Measurements from ENCODE around the gene TRMT112.

Gene TRMT112

GRCh38 chr11:64303109-64304031 lies 14.0 kb downstream of the TRMT112 start:
- Histone ChIP-seq H3K4me3 (ENCODE audit: low read depth in 1 of 5, low read length in 5 of 5) (peak overlapping the region in 1 of 5 donors; percentile 75), H3K27me3 (ENCODE audit: control insufficient read depth in 5 of 5, insufficient read depth in 4 of 5, low read length in 5 of 5) (peaks cover under 1 to 13% (median 10%) of the 10 kb centered on the region in 5 donors), H3K9ac (ENCODE audit: low read length in 5 of 5) (peak overlapping the region in 1 of 5 donors; percentile 65), H3K4me1 (ENCODE audit: control insufficient read depth in 5 of 5, insufficient read depth in 5 of 5, low read length in 5 of 5) (peaks cover 2 to 58% (median 49%) of the 10 kb centered on the region in 5 donors), H3K27ac (ENCODE audit: low read depth, low read length) (no peak overlapping the region), H3K36me3 (ENCODE audit: control insufficient read depth in 5 of 5, insufficient read depth in 5 of 5, low read length in 5 of 5) (peaks cover 0 to 8% (median 3%) of the 10 kb centered on the region in 5 donors), H3K9me3 (ENCODE audit: control insufficient read depth in 5 of 5, low read length in 5 of 5) (no peaks in the 10 kb centered on the region)

- H3K9ac ChIP-seq (ENCODE audit: low read length in 5 of 5) = peak within 1 kb of the TSS in 3 of 5 donors; percentile 40 to 68 (median 53)
- H3K9me3 ChIP-seq (ENCODE audit: control insufficient read depth in 5 of 5, low read length in 5 of 5) = no peaks in the 10 kb centered on the region
- H3K4me3 ChIP-seq (ENCODE audit: low read depth in 1 of 5, low read length in 5 of 5) = peak within 1 kb of the TSS; percentile 40 to 58 (median 54)
- no peak within 1 kb of the TSS for H3K27ac ChIP-seq (ENCODE audit: low read depth, low read length)
- peaks cover 0 to 45% (median 32%) of the 10 kb centered on the region in 5 donors for H3K4me1 ChIP-seq (ENCODE audit: control insufficient read depth in 5 of 5, insufficient read depth in 5 of 5, low read length in 5 of 5)
- H3K27me3 ChIP-seq (ENCODE audit: control insufficient read depth in 5 of 5, insufficient read depth in 4 of 5, low read length in 5 of 5) = peaks cover 28 to 43% (median 36%) of the 10 kb centered on the region in 5 donors
- H3K36me3 ChIP-seq (ENCODE audit: control insufficient read depth in 5 of 5, insufficient read depth in 5 of 5, low read length in 5 of 5) = no peaks in the 10 kb centered on the region
Observed at GRCh38 chr11:64299847-64300648, 17.3 kb downstream of the TRMT112 start, which contains the start of gene CATSPERZ. Gene CATSPERZ, plus strand, starts transcription at chr11:64300358. Its CDS starts 53 bp downstream, at chr11:64300411.

- Histone ChIP-seq H3K36me3 (ENCODE audit: control insufficient read depth in 5 of 5, insufficient read depth in 5 of 5, low read length in 5 of 5) (no peaks in the 10 kb centered on the region), H3K9ac (ENCODE audit: low read length in 5 of 5) (peak overlapping the region in 3 of 5 donors; percentile 40 to 68 (median 53)), H3K9me3 (ENCODE audit: control insufficient read depth in 5 of 5, low read length in 5 of 5) (no peaks in the 10 kb centered on the region), H3K4me3 (ENCODE audit: low read depth in 1 of 5, low read length in 5 of 5) (peak overlapping the region; percentile 39 to 58 (median 54)), H3K4me1 (ENCODE audit: control insufficient read depth in 5 of 5, insufficient read depth in 5 of 5, low read length in 5 of 5) (peaks cover 0 to 39% (median 27%) of the 10 kb centered on the region in 5 donors), H3K27ac (ENCODE audit: low read depth, low read length) (no peak overlapping the region), H3K27me3 (ENCODE audit: control insufficient read depth in 5 of 5, insufficient read depth in 4 of 5, low read length in 5 of 5) (peaks cover 29 to 49% (median 36%) of the 10 kb centered on the region in 5 donors)
Observed at GRCh38 chr11:64298966-64299846, 18.2 kb downstream of the TRMT112 start.

GRCh38 chr11:64297699-64298358 lies 19.5 kb downstream of the TRMT112 start:
- Histone ChIP-seq H3K9me3 (ENCODE audit: control insufficient read depth in 5 of 5, low read length in 5 of 5) (no peaks in the 10 kb centered on the region), H3K27ac (ENCODE audit: low read depth, low read length) (no peak overlapping the region), H3K9ac (ENCODE audit: low read length in 5 of 5) (no peak overlapping the region), H3K36me3 (ENCODE audit: control insufficient read depth in 5 of 5, insufficient read depth in 5 of 5, low read length in 5 of 5) (no peaks in the 10 kb centered on the region), H3K4me3 (ENCODE audit: low read depth in 1 of 5, low read length in 5 of 5) (no peak overlapping the region), H3K27me3 (ENCODE audit: control insufficient read depth in 5 of 5, insufficient read depth in 4 of 5, low read length in 5 of 5) (peaks cover 36 to 59% (median 45%) of the 10 kb centered on the region in 5 donors), H3K4me1 (ENCODE audit: control insufficient read depth in 5 of 5, insufficient read depth in 5 of 5, low read length in 5 of 5) (peaks cover 0 to 33% (median 22%) of the 10 kb centered on the region in 5 donors)

- H3K9ac ChIP-seq (ENCODE audit: low read length in 5 of 5) = no peak overlapping the region
- H3K27ac ChIP-seq (ENCODE audit: low read depth, low read length) = no peak overlapping the region
- H3K4me1 ChIP-seq (ENCODE audit: control insufficient read depth in 5 of 5, insufficient read depth in 5 of 5, low read length in 5 of 5) = peaks cover 0 to 40% (median 30%) of the 10 kb centered on the region in 5 donors
- no peaks in the 10 kb centered on the region for H3K9me3 ChIP-seq (ENCODE audit: control insufficient read depth in 5 of 5, low read length in 5 of 5)
- no peak overlapping the region for H3K4me3 ChIP-seq (ENCODE audit: low read depth in 1 of 5, low read length in 5 of 5)
- H3K27me3 ChIP-seq (ENCODE audit: control insufficient read depth in 5 of 5, insufficient read depth in 4 of 5, low read length in 5 of 5) = peaks cover 41 to 66% (median 52%) of the 10 kb centered on the region in 5 donors
- H3K36me3 ChIP-seq (ENCODE audit: control insufficient read depth in 5 of 5, insufficient read depth in 5 of 5, low read length in 5 of 5) = no peaks in the 10 kb centered on the region
Observed at GRCh38 chr11:64296830-64297698, 20.3 kb downstream of the TRMT112 start.

- Histone ChIP-seq H3K27ac (ENCODE audit: low read depth, low read length) (no peak overlapping the region), H3K4me1 (ENCODE audit: control insufficient read depth in 5 of 5, insufficient read depth in 5 of 5, low read length in 5 of 5) (peaks cover 0 to 46% (median 36%) of the 10 kb centered on the region in 5 donors), H3K27me3 (ENCODE audit: control insufficient read depth in 5 of 5, insufficient read depth in 4 of 5, low read length in 5 of 5) (peaks cover 41 to 75% (median 56%) of the 10 kb centered on the region in 5 donors)
Observed at GRCh38 chr11:64296236-64296635, 21.1 kb downstream of the TRMT112 start.

GRCh38 chr11:64295760-64296159 lies 21.6 kb downstream of the TRMT112 start:
- Histone ChIP-seq H3K27ac (ENCODE audit: low read depth, low read length) (no peak overlapping the region), H3K4me3 (ENCODE audit: low read depth in 1 of 5, low read length in 5 of 5) (no peak overlapping the region), H3K36me3 (ENCODE audit: control insufficient read depth in 5 of 5, insufficient read depth in 5 of 5, low read length in 5 of 5) (no peaks in the 10 kb centered on the region), H3K9me3 (ENCODE audit: control insufficient read depth in 5 of 5, low read length in 5 of 5) (no peaks in the 10 kb centered on the region), H3K27me3 (ENCODE audit: control insufficient read depth in 5 of 5, insufficient read depth in 4 of 5, low read length in 5 of 5) (peaks cover 45 to 79% (median 61%) of the 10 kb centered on the region in 5 donors), H3K9ac (ENCODE audit: low read length in 5 of 5) (no peak overlapping the region), H3K4me1 (ENCODE audit: control insufficient read depth in 5 of 5, insufficient read depth in 5 of 5, low read length in 5 of 5) (peaks cover 0 to 46% (median 33%) of the 10 kb centered on the region in 5 donors)

More at GRCh38 chr11:64296236-64296635, 21.1 kb downstream of the TRMT112 start:
- Histone ChIP-seq H3K9me3 (ENCODE audit: control insufficient read depth in 5 of 5, low read length in 5 of 5) (no peaks in the 10 kb centered on the region), H3K36me3 (ENCODE audit: control insufficient read depth in 5 of 5, insufficient read depth in 5 of 5, low read length in 5 of 5) (no peaks in the 10 kb centered on the region), H3K9ac (ENCODE audit: low read length in 5 of 5) (no peak overlapping the region), H3K4me3 (ENCODE audit: low read depth in 1 of 5, low read length in 5 of 5) (no peak overlapping the region)

GRCh38 chr11:64294774-64295173 lies 22.6 kb downstream of the TRMT112 start:
- no peaks in the 10 kb centered on the region for H3K36me3 ChIP-seq (ENCODE audit: control insufficient read depth in 5 of 5, insufficient read depth in 5 of 5, low read length in 5 of 5)
- no peak overlapping the region for H3K4me3 ChIP-seq (ENCODE audit: low read depth in 1 of 5, low read length in 5 of 5)
- peaks cover 50 to 82% (median 66%) of the 10 kb centered on the region in 5 donors for H3K27me3 ChIP-seq (ENCODE audit: control insufficient read depth in 5 of 5, insufficient read depth in 4 of 5, low read length in 5 of 5)
- H3K27ac ChIP-seq (ENCODE audit: low read depth, low read length) = no peak overlapping the region
- peaks cover 0 to 36% (median 25%) of the 10 kb centered on the region in 5 donors for H3K4me1 ChIP-seq (ENCODE audit: control insufficient read depth in 5 of 5, insufficient read depth in 5 of 5, low read length in 5 of 5)
- no peak overlapping the region for H3K9ac ChIP-seq (ENCODE audit: low read length in 5 of 5)
- H3K9me3 ChIP-seq (ENCODE audit: control insufficient read depth in 5 of 5, low read length in 5 of 5) = no peaks in the 10 kb centered on the region
